ENCODE data around the gene CCDC91. TPM values are rescaled to one million over a fixed set of nuclear protein-coding genes. Genes with fewer than 3 reads are reported as not detected.

The CCDC91 gene
- total and polyA plus RNA-seq, 2 of the 4 experiments (the other 2 are of a cell fraction): 8.6 to 14.7 TPM

DNA sequence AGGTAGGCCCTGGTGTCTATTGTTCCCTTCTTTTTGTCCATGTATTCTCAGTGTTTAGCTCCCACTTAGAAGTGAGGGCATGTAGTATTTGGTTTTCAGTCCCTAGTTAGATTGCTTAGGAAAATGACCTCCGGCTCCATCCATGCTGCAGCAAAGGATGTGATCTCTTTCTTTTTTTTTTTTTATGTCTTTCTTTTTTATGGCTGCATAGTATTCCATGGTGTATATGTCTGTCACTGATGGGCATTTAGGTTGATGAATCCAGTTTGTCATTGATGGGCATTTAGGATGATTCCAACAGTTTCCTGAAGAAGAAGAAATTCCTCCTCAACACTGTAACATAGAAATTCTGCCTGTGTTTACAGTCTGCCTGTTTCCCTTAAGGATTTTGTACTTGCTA lies 231.1 kb downstream of the CCDC91 start:
- no peak overlapping the region; the same call in 2 of the 3 replicates for H2BK15ac ChIP-seq (ENCODE audit: low read depth, low read length)
- peak overlapping the region; percentile 25 for H2BK5ac ChIP-seq (ENCODE audit: low read depth, low read length, poor library complexity, severe bottlenecking)
- no peak overlapping the region for H3K9ac ChIP-seq (ENCODE audit: low read depth, low read length)
- H3K4me3 ChIP-seq (ENCODE audit: insufficient read depth, low read depth, low read length): no peak overlapping the region
- no peak overlapping the region for H4K5ac ChIP-seq (ENCODE audit: low read depth, low read length)
- peaks cover 2% of the 10 kb centered on the region; the same call in 1 of the 2 replicates for H3K9me3 ChIP-seq (ENCODE audit: control insufficient read depth, insufficient read depth, low read length)
- no peak overlapping the region for H3K4ac ChIP-seq (ENCODE audit: low read depth, low read length)
- no peak overlapping the region for H3K56ac ChIP-seq (ENCODE audit: extremely low read depth, insufficient read depth, low read length)
- no peak for TF ChIP-seq RFX5 (IDR thresholded peaks at IDR 0.05; ENCODE audit: low read depth, low read length)
- no peak for TF ChIP-seq RCOR1 (IDR thresholded peaks at IDR 0.05; ENCODE audit: insufficient replicate concordance, low read length)
- TF ChIP-seq CEBPB (IDR thresholded peaks at IDR 0.05; ENCODE audit: low read depth, low read length): no peak
- no peak for TF ChIP-seq MAZ (IDR thresholded peaks at IDR 0.05; ENCODE audit: borderline replicate concordance, low read depth, low read length)
- TF ChIP-seq CHD1 (IDR thresholded peaks at IDR 0.05; ENCODE audit: low read depth, low read length): no peak
- no peak for TF ChIP-seq POLR2A (IDR thresholded peaks at IDR 0.05; ENCODE audit: low read depth, low read length)
- no CpG with 5 or more reads among the region's 1 CpG for WGBS, 2 experiments (ENCODE audit: extremely low coverage in 2 of 2, insufficient read length in 1 of 2)
- H2AK9ac ChIP-seq (replicated peaks; ENCODE audit: low read depth, low read length, poor library complexity): no peak overlapping the region
- no peak for DNase-seq
- 0 out of 2 replicates have a peak, but pooled peaks cover 1% of the 10 kb centered on the region for H3K4me1 ChIP-seq (ENCODE audit: control insufficient read depth, insufficient read depth, low read length)
- POLR2A ChIA-PET (ENCODE audit: unreplicated experiment): no interaction called here
- dilution Hi-C loops (cut with HindIII; ENCODE audit: low sequenced_read_pairs, unreplicated experiment): no loop called here
- no peak for ATAC-seq (ENCODE audit: low read depth)
- no peak overlapping the region for H3K14ac ChIP-seq (replicated peaks; ENCODE audit: low read depth, low read length)
- H3K27ac ChIP-seq (ENCODE audit: insufficient read depth, low read length): no peak overlapping the region
- H3K27me3 ChIP-seq (ENCODE audit: control insufficient read depth, insufficient read depth, low read length): no peaks in the 10 kb centered on the region
- no peaks in the 10 kb centered on the region for H3K36me3 ChIP-seq (ENCODE audit: control insufficient read depth, insufficient read depth, low read length)
- H3K79me1 ChIP-seq (ENCODE audit: low read depth in 1 of 2, low read length in 2 of 2): no peaks in the 10 kb centered on the region
- in situ Hi-C loops (cut with MboI; ENCODE audit: low sequenced_read_pairs): no loop called here
- H2BK20ac ChIP-seq (ENCODE audit: low read depth, low read length): no peak overlapping the region
- no peak overlapping the region for H3K4me2 ChIP-seq (ENCODE audit: low read depth, low read length)
- no peak overlapping the region for H2BK120ac ChIP-seq (ENCODE audit: low read depth, low read length)
- H4K8ac ChIP-seq (ENCODE audit: low read depth in 2 of 2, low read length in 2 of 2): no peak overlapping the region
- intact Hi-C loops (cut with micrococcal nuclease): no loop called here
- no peak overlapping the region for H2AFZ ChIP-seq (replicated peaks; ENCODE audit: low read length, poor library complexity)
- no peaks in the 10 kb centered on the region for H3K9me1 ChIP-seq (ENCODE audit: insufficient read depth, low read length)
- H3K18ac ChIP-seq (ENCODE audit: low read depth, low read length): no peak overlapping the region
- H2AK5ac ChIP-seq (ENCODE audit: low read depth, low read length): no peak overlapping the region
- no peak overlapping the region for H4K91ac ChIP-seq (ENCODE audit: insufficient read depth, low read depth, low read length)
- CTCF ChIA-PET: no interaction called here
- no peaks in the 10 kb centered on the region for H4K20me1 ChIP-seq (ENCODE audit: insufficient read depth, low read length)
- no TSS peak for BruUV-seq (replicated peaks)
- no peak overlapping the region for H3K23ac ChIP-seq (ENCODE audit: low read depth, low read length)

Measured in IMR-90 (cell line).